ENCODE results near the gene GRIN2D.

DNA sequence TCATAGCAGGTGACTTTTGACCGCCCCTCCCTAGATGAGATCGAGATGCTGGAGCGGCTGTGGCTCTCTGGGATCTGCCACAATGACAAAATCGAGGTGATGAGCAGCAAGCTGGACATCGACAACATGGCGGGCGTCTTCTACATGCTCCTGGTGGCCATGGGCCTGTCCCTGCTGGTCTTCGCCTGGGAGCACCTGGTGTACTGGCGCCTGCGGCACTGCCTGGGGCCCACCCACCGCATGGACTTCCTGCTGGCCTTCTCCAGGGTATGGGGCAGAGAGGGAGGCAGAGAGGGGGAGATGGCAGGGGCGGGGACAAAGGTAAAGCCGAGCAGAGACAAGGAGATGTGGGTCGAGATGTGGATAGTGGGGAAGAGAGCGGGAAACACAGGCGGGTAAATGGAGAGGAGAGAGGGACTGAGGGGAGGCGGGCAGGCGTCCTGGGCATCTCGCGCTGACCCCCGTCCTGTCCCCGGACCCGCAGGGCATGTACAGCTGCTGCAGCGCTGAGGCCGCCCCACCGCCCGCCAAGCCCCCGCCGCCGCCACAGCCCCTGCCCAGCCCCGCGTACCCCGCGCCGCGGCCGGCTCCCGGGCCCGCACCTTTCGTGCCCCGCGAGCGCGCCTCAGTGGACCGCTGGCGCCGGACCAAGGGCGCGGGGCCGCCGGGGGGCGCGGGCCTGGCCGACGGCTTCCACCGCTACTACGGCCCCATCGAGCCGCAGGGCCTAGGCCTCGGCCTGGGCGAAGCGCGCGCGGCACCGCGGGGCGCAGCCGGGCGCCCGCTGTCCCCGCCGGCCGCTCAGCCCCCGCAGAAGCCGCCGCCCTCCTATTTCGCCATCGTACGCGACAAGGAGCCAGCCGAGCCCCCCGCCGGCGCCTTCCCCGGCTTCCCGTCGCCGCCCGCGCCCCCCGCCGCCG, 48.9 kb downstream of the GRIN2D start:
- TF ChIP-seq, protein P1, sequence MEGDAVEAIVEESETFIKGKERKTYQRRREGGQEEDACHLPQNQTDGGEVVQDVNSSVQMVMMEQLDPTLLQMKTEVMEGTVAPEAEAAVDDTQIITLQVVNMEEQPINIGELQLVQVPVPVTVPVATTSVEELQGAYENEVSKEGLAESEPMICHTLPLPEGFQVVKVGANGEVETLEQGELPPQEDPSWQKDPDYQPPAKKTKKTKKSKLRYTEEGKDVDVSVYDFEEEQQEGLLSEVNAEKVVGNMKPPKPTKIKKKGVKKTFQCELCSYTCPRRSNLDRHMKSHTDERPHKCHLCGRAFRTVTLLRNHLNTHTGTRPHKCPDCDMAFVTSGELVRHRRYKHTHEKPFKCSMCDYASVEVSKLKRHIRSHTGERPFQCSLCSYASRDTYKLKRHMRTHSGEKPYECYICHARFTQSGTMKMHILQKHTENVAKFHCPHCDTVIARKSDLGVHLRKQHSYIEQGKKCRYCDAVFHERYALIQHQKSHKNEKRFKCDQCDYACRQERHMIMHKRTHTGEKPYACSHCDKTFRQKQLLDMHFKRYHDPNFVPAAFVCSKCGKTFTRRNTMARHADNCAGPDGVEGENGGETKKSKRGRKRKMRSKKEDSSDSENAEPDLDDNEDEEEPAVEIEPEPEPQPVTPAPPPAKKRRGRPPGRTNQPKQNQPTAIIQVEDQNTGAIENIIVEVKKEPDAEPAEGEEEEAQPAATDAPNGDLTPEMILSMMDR (IDR thresholded peaks at IDR 0.05; ENCODE audit: low read length) = no peak
- no peak for TF ChIP-seq EZH2 (IDR thresholded peaks at IDR 0.05; ENCODE audit: borderline replicate concordance, low read length)
